Liver (tissue), 9 donors: ENCODE results near the gene MYO5C. TPM values are rescaled to one million over a fixed set of nuclear protein-coding genes. Genes with fewer than 3 reads are reported as not detected.

Experiments
- DNase-seq: peaks from one replicate; pipeline ENCODE4 v3.0.0-alpha.2; 2017; ENCODE audit warnings: low spot score
- H3K27ac ChIP-seq, 2 donors: one replicate each; pipeline ENCODE4 v1.7.0; 2013; ENCODE audit warnings: inconsistent platforms in 2 of 2, low read length in 2 of 2, control low read depth in 1 of 2, low read depth in 1 of 2, mild to moderate bottlenecking in 1 of 2
- H3K27me3 ChIP-seq, 4 donors: one replicate each; pipeline versions ENCODE4 v1.6.1 to v1.7.0; 2013; ENCODE audit warnings: low read length in 3 of 4, inconsistent platforms in 1 of 4, mild to moderate bottlenecking in 1 of 4, moderate library complexity in 1 of 4; ENCODE audit not compliant: control insufficient read depth in 4 of 4, insufficient read depth in 4 of 4
- H3K36me3 ChIP-seq, 4 donors: one replicate each; pipeline versions ENCODE4 v1.6.1 to v1.7.0; 2013; ENCODE audit warnings: low read length in 3 of 4, mild to moderate bottlenecking in 3 of 4, low read depth in 1 of 4, moderate library complexity in 1 of 4; ENCODE audit not compliant: control insufficient read depth in 4 of 4, insufficient read depth in 3 of 4
- H3K4me1 ChIP-seq, 4 donors: one replicate each; pipeline versions ENCODE4 v1.6.1 to v1.7.0; 2013; ENCODE audit warnings: low read length in 3 of 4, mild to moderate bottlenecking in 3 of 4, moderate library complexity in 1 of 4; ENCODE audit not compliant: control insufficient read depth in 4 of 4, insufficient read depth in 4 of 4
- H3K4me3 ChIP-seq, 3 donors: one replicate each; pipeline versions ENCODE4 v1.6.1 to v1.7.0; 2013; ENCODE audit warnings: low read length in 3 of 3, control low read depth in 1 of 3, low read depth in 1 of 3, mild to moderate bottlenecking in 1 of 3
- H3K9ac ChIP-seq, 2 donors: one replicate each; pipeline ENCODE4 v1.7.0; 2013; ENCODE audit warnings: low read length in 2 of 2, mild to moderate bottlenecking in 2 of 2, moderate library complexity in 2 of 2, control low read depth in 1 of 2, low read depth in 1 of 2
- H3K9me3 ChIP-seq, 4 donors: one replicate each; pipeline versions ENCODE4 v1.6.1 to v1.7.0; 2013; ENCODE audit warnings: low read length in 3 of 4; ENCODE audit not compliant: control insufficient read depth in 4 of 4
- ATF3 ChIP-seq: IDR thresholded peaks from 2 replicates; pipeline ENCODE4 v1.6.1; 2016; ENCODE audit warnings: antibody characterized with exemption
- CTCF ChIP-seq: fragments of 150-350 bp; IDR thresholded peaks from 2 replicates; pipeline ENCODE4 v1.5.1; 2017; ENCODE audit warnings: improper control_type of control experiment, low read depth, low read length; ENCODE audit not compliant: missing input control
- EGR1 ChIP-seq, 2 donors: IDR thresholded peaks; 2 replicates each; pipeline ENCODE4 v1.6.1; 2016 to 2018; ENCODE audit warnings: antibody characterized with exemption in 2 of 2, low read depth in 2 of 2
- FOXA2 ChIP-seq: IDR thresholded peaks from 2 replicates; pipeline ENCODE4 v1.6.1; 2016; ENCODE audit warnings: antibody characterized with exemption
- GABPA ChIP-seq, 2 donors: IDR thresholded peaks in 1 of 2; conservative IDR thresholded peaks in 1 of 2; 2 replicates each; pipeline ENCODE4 v1.6.1; 2016; ENCODE audit warnings: antibody characterized with exemption in 2 of 2, mild to moderate bottlenecking in 1 of 2, moderate library complexity in 1 of 2
- HNF4A ChIP-seq, 2 donors: conservative IDR thresholded peaks; 2 replicates each; pipeline ENCODE4 v1.6.1; 2016; ENCODE audit warnings: antibody characterized with exemption in 2 of 2, mild to moderate bottlenecking in 2 of 2
- HNF4G ChIP-seq: IDR thresholded peaks from 2 replicates; pipeline ENCODE4 v1.6.1; 2016; ENCODE audit warnings: antibody characterized with exemption
- MAX ChIP-seq: IDR thresholded peaks from 2 replicates; pipeline ENCODE4 v1.6.1; 2016; ENCODE audit warnings: antibody characterized with exemption
- NR2F2 ChIP-seq: IDR thresholded peaks from 2 replicates; pipeline ENCODE4 v1.6.1; 2016; ENCODE audit warnings: antibody characterized with exemption
- RAD21 ChIP-seq, 2 donors: IDR thresholded peaks; 2 replicates each; pipeline ENCODE4 v1.6.1; 2016; ENCODE audit warnings: antibody characterized with exemption in 2 of 2, mild to moderate bottlenecking in 2 of 2
- REST ChIP-seq: IDR thresholded peaks from 2 replicates; pipeline ENCODE4 v1.6.1; 2016; ENCODE audit warnings: antibody characterized with exemption, mild to moderate bottlenecking
- RXRA ChIP-seq, 2 donors: IDR thresholded peaks; 2 replicates each; pipeline ENCODE4 v1.6.1; 2017 to 2018; ENCODE audit warnings: antibody characterized with exemption in 2 of 2, mild to moderate bottlenecking in 1 of 2
- TAF1 ChIP-seq: conservative IDR thresholded peaks from 2 replicates; pipeline ENCODE4 v1.6.1; 2016; ENCODE audit warnings: antibody characterized with exemption, mild to moderate bottlenecking
- YY1 ChIP-seq: IDR thresholded peaks from 2 replicates; pipeline ENCODE4 v1.6.1; 2016; ENCODE audit warnings: antibody characterized with exemption, mild to moderate bottlenecking
- ZBTB33 ChIP-seq: IDR thresholded peaks from 2 replicates; pipeline ENCODE4 v1.6.1; 2016; ENCODE audit warnings: antibody characterized with exemption
- WGBS: extraction: QIAGEN DNeasy Blood & Tissue Kit; methylation state at CpG from one replicate; pipeline ENCODE4 v1.1.7; 2013; 5-methylcytosine and 5-hydroxymethylcytosine counted together
- polyA plus RNA-seq, 2 donors: library from polyadenylated mRNA; stranded (reverse) in 1 of 2; unstranded in 1 of 2; fragments of 200-250 nt in 1 of 2; fragments of >200 nt in 1 of 2; fragmentation: Nextera tagmentation in 1 of 2; extraction: Ambion mirVana in 1 of 2; gene quantifications; one replicate each; pipeline versions ENCODE4 v1.2.1 to v1.2.3, GENCODE V29; 2013 to 2015
- total RNA-seq, 2 donors: library from RNA; depleted of rRNA; stranded (reverse); fragments of >200 nt; gene quantifications; one replicate each; pipeline ENCODE4 v1.2.3, GENCODE V29; 2014
- donor health status: healthy.
- donor health status: healthy.
- donor health status: healthy.
- donor health status: healthy.
- donor health status: healthy.

Gene MYO5C
- total and polyA plus RNA-seq, 4 donors = 1.9 to 8.6 (median 3.0) TPM

- H3K4me3 ChIP-seq = no peak overlapping the region
- WGBS = 93% methylated on average over 8 of the region's 8 CpGs
- H3K9ac ChIP-seq = no peak overlapping the region
- TF ChIP-seq GABPA (IDR thresholded peaks at IDR 0.05 in 1 of 2, conservative IDR thresholded peaks at IDR 0.05 in 1 of 2) (no peak), MAX (no peak), CTCF (no peak), RXRA (IDR thresholded peaks at IDR 0.05) (no peak), HNF4A (conservative IDR thresholded peaks at IDR 0.05) (no peak), NR2F2 (no peak), TAF1 (no peak)
- peaks cover 0 to 3% (median 0%) of the 10 kb centered on the region in 4 donors for H3K4me1 ChIP-seq
- H3K36me3 ChIP-seq = peaks cover 2 to 11% (median 6%) of the 10 kb centered on the region in 4 donors
- H3K27me3 ChIP-seq = no peaks in the 10 kb centered on the region
- no peak overlapping the region for H3K27ac ChIP-seq
- DNase-seq = no peak
- H3K9me3 ChIP-seq = no peaks in the 10 kb centered on the region
Observed at GRCh38 chr15:52225230-52225629, 70.4 kb downstream of the MYO5C start.

GRCh38 chr15:52224211-52224610 lies 71.4 kb downstream of the MYO5C start:
- WGBS = 95% methylated on average over 4 of the region's 4 CpGs
- no peak for DNase-seq
- Histone ChIP-seq H3K4me1 (peaks cover 0 to 3% (median 0%) of the 10 kb centered on the region in 4 donors), H3K4me3 (no peak overlapping the region), H3K27me3 (no peaks in the 10 kb centered on the region), H3K27ac (no peak overlapping the region), H3K36me3 (peaks cover 3 to 13% (median 6%) of the 10 kb centered on the region in 4 donors), H3K9ac (no peak overlapping the region), H3K9me3 (no peaks in the 10 kb centered on the region)
- TF ChIP-seq HNF4G (no peak), GABPA (IDR thresholded peaks at IDR 0.05 in 1 of 2, conservative IDR thresholded peaks at IDR 0.05 in 1 of 2) (no peak), ZBTB33 (no peak), TAF1 (no peak), RXRA (IDR thresholded peaks at IDR 0.05) (no peak), EGR1 (IDR thresholded peaks at IDR 0.05; ENCODE audit: low read depth in 2 of 2) (no peak), HNF4A (conservative IDR thresholded peaks at IDR 0.05) (no peak), FOXA2 (no peak), YY1 (no peak), NR2F2 (no peak), RAD21 (IDR thresholded peaks at IDR 0.05) (no peak), ATF3 (no peak), MAX (no peak), REST (no peak)
